HG02763 (cell line): ENCODE measurements around the gene PCNT.

Experiments used
- ATAC-seq: cut with Tn5 transposase; IDR thresholded peaks from one replicate; pipeline ENCODE4 v1.9.1; 2021; ENCODE audit warnings: mild to moderate bottlenecking, moderate library complexity; ENCODE audit not compliant: unreplicated experiment

PCNT gene

DNA sequence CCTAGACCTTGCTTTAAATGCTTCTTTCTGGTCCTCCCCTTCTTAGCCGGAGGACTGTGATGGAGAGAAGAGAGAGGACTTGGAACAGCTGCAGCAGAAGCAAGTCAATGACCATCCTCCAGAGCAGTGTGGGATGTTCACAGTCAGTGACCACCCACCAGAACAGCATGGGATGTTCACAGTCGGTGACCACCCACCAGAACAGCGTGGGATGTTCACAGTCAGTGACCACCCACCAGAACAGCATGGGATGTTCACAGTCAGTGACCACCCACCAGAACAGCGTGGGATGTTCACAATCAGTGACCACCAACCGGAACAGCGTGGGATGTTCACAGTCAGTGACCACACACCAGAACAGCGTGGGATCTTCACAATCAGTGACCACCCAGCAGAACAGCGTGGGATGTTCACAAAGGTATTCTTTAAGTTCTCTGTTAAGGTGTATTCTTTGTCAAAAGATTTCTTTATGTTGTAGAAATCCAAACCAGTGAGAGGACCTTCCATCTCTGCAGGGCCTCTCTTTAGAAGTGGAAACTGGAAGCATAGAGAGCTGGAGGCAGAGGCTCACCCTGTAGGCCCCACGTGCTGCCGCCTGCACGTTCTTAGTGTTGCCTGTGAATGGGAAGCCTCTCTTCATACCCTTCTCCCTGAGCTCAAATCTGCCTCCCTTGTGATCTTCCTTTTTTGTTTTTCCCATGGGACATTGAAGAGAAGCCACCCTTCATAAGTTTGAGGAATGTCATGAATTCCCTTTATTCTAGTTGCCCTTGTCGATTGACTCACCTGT is 10.6 kb downstream of the PCNT start:
- ATAC-seq = no peak

DNA sequence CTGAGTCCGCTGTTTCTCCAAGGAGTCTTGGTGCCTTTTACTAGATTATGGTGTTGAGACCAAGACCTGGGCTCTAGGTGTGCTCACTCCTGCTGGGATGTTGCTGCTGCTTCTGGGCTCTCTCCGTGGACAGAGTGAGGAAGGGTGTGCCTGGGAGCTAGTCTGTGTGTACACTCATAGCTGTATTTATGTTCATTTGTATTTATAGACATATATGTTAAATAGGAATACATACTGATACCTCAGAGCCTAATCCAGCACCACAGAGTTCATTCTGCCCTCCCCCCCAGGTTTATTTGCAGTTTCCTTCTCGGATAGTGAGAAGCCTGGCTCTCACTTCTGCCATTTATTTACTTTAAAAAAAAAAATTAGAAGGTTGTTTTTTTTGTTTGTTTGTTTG is 12.6 kb downstream of the PCNT start:
- no peak for ATAC-seq

DNA sequence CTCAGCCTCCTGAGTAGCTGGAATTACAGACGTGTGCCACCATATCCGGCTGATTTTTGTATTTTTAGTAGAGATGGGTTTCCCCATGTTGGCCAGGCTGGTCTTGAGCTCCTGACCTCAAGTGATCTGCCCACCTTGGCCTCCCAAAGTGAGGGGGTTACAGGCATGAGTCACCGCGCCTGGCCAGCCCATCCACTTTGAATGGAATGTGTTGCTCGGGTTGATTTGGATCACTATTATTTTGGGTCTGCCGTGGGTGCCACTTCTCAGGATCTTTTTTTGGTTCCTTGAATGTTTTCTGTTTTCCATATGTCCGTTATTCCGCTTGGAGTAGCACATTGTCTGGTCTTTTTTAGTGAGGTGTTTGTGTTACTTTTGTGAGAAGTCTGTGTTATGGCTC is 17.0 kb downstream of the PCNT start:
- ATAC-seq = no peak

GRCh38 chr21:46344219-46344915 is 20.4 kb downstream of the PCNT start:
- no peak for ATAC-seq

GRCh38 chr21:46345861-46346260 is 21.9 kb downstream of the PCNT start:
- ATAC-seq = no peak

GRCh38 chr21:46346296-46347202 is 22.6 kb downstream of the PCNT start:
- no peak for ATAC-seq

DNA sequence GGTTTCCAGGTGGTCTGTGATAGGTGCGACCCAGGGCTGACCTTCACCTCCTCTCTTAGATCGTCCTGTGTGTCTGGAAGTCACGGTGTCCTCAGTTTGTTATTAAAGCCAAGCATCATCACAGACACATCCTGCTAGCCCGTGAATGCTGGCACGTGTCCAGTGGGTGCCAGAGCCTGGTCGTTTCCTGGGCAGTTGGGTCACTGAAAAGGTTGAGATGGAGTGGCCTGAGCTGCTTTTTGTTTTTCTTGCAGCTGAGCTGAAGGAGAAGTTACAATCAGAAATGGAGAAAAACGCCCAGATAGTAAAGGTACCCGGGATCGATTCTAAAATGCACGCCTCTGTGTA is 23.2 kb downstream of the PCNT start:
- no peak for ATAC-seq

DNA sequence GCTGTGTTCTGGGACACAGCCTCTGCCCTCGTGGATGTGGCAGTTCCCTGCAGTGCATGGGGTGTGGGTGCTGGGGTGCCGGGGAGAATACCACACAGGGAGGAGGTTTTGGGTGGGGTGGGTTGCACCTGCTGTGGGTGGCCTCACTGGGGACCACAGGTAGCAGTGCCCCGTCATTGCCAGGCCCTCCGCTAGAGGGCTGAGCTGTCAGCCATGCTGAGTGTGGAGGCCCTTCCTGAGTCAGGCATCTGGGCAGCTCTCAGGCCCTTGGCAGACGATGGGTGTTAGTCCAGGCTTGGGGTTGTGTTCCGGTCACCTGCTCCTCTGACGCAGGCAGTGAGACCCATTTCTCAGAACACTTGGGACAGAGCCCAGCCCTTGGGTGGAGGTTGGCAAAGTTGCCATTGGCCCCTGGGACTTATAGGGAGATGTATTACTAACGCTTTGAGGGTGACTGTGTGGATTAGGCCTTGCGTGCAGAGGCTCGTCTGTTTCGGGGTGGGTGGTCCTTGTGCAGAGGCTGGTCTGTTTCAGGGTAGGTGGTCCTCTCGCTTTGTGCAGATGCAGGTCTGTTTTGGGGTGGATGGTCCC is 23.9 kb downstream of the PCNT start:
- ATAC-seq = no peak

DNA sequence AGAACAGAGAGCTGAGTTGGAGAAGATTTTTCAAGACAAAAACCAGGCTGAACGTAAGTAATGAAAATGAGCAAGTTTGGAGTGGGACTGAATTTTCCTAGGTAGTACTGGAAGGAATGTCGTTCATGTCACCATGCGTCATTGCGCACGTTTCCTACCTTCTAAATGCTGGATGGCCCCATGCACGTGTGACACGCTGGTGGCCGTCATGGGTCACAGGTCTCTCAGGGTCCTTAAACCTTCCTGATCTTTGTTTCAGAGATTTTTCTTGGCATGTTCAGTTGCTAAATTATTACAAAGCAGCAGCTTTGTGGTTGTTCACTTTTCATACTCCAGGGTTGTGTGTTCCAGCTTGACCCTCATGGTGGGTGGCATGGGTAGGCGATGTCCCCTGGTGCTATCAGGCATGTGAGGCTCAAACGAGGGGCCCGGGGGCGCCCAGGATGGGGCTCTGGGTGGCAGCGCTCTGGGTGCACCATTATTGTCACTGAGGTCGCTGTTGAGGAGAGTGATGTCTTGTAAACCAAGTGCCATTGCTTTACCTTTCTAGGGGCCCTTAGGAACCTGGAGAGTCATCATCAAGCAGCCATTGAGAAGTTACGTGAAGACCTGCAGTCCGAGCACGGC is 25.3 kb downstream of the PCNT start:
- ATAC-seq = no peak

GRCh38 chr21:46350571-46350970 is 26.6 kb downstream of the PCNT start:
- no peak for ATAC-seq

GRCh38 chr21:46350981-46351380 is 27.0 kb downstream of the PCNT start:
- ATAC-seq = no peak

GRCh38 chr21:46351476-46352163 is 27.7 kb downstream of the PCNT start:
- ATAC-seq = no peak

- ATAC-seq = no peak
Measured at GRCh38 chr21:46352164-46352515, 28.2 kb downstream of the PCNT start.

DNA sequence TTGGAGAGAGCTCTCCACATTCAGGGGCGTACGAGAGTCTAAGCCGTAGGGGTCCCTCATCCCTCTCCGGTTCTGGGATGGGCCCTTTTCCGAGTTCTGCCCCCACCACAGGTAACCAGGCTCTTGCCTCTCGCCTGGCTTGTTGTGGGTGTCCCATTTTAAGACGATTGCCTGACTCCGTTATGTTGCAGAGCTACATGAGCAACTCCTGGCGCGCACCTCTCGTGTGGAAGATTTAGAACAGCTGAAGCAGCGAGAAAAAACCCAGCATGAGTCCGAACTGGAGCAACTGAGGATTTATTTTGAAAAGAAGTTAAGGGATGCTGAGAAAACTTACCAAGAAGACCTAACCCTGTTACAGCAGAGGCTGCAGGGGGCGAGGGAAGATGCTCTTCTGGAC is 29.0 kb downstream of the PCNT start:
- no peak for ATAC-seq

DNA sequence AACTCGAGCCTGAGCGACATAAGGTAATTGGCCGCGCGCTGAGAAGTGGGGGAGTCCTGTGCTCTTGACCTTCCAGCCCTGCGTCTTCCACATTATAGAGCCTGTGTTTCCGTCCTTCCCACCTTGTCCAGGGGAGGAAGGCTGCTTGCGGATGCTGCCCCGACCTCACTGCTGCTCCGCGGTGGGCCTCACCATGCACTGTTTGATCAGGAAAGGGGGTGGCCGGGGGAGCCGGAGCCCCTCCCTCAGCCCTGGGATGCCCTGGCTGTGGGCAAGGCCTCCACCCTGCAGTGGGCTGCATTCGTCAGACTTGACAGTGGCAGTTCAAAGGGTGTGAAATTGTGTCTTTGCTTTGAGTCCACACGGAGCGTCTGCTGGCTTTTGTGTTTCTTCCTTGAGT is 30.1 kb downstream of the PCNT start:
- ATAC-seq = no peak

GRCh38 chr21:46354518-46354917 is 30.6 kb downstream of the PCNT start:
- no peak for ATAC-seq

GRCh38 chr21:46355161-46356004 is 31.4 kb downstream of the PCNT start:
- ATAC-seq = no peak

- ATAC-seq = no peak
Measured at GRCh38 chr21:46356005-46356338, 32.0 kb downstream of the PCNT start.

GRCh38 chr21:46356494-46357334 is 32.8 kb downstream of the PCNT start:
- no peak for ATAC-seq
